ENCODE measurements around the gene HSPA4.

DNA sequence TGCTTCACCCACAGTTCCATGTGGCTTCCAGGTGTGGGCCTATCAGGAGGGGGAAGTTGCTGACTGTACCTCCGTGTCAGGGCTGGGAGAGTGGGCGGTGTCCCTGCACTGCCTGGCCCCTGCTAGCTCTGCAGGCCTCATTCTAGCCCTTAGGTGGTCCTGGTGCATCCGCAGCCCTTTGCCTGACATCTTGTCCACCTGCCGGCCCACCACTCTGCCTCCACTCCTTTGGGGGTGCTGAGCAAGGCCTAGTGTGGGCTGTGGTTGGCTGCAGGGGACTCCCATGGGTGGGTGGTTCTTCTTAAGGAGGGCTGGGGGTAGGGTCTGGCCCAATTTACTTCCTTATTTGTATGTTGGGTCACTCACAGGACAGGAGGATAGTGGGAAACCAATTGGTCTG, 66.9 kb downstream of the HSPA4 start:
- TF ChIP-seq POLR2A (IDR thresholded peaks at IDR 0.05): no peak
- TF ChIP-seq, protein P1, sequence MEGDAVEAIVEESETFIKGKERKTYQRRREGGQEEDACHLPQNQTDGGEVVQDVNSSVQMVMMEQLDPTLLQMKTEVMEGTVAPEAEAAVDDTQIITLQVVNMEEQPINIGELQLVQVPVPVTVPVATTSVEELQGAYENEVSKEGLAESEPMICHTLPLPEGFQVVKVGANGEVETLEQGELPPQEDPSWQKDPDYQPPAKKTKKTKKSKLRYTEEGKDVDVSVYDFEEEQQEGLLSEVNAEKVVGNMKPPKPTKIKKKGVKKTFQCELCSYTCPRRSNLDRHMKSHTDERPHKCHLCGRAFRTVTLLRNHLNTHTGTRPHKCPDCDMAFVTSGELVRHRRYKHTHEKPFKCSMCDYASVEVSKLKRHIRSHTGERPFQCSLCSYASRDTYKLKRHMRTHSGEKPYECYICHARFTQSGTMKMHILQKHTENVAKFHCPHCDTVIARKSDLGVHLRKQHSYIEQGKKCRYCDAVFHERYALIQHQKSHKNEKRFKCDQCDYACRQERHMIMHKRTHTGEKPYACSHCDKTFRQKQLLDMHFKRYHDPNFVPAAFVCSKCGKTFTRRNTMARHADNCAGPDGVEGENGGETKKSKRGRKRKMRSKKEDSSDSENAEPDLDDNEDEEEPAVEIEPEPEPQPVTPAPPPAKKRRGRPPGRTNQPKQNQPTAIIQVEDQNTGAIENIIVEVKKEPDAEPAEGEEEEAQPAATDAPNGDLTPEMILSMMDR (IDR thresholded peaks at IDR 0.05): no peak
- TF ChIP-seq EP300 (IDR thresholded peaks at IDR 0.05): no peak
- TF ChIP-seq POLR2AphosphoS5 (IDR thresholded peaks at IDR 0.05): no peak

Measured in suprapubic skin (tissue), 4 donors.